A549 (cell line): ENCODE measurements around the gene COL4A6.

Source experiments
- CEBPB ChIP-seq, 2 experiments: fragments of >200 bp in 1 of 2; sonication (Bioruptor Twin) in 1 of 2; formaldehyde crosslinking in 1 of 2; IDR thresholded peaks; 2 replicates each; pipeline ENCODE4 v1.6.1; 2012 to 2016
- CTCF ChIP-seq: fragments of >200 bp; sonication (Bioruptor Twin); formaldehyde crosslinking; IDR thresholded peaks from 3 replicates; pipeline ENCODE4 v1.5.1; 2016
- KDM5A ChIP-seq: fragments of 200-600 bp; sonication (generic); IDR thresholded peaks from 2 replicates; pipeline ENCODE4 v1.6.1; 2016; ENCODE audit warnings: antibody characterized with exemption, mild to moderate bottlenecking
- POLR2A ChIP-seq: IDR thresholded peaks from 2 replicates; pipeline ENCODE4 v1.6.1; 2012; ENCODE audit warnings: mild to moderate bottlenecking, low read length
- SMC3 ChIP-seq: fragments of >200 bp; sonication (Bioruptor Twin); formaldehyde crosslinking; IDR thresholded peaks from 3 replicates; pipeline ENCODE4 v1.6.1; 2018; ENCODE audit warnings: inconsistent platforms
- TF ChIP-seq, protein P1 (sequence below): fragments of >200 bp; sonication (Bioruptor Twin); formaldehyde crosslinking; IDR thresholded peaks from 3 replicates; pipeline ENCODE4 v1.6.1; 2016

DNA sequence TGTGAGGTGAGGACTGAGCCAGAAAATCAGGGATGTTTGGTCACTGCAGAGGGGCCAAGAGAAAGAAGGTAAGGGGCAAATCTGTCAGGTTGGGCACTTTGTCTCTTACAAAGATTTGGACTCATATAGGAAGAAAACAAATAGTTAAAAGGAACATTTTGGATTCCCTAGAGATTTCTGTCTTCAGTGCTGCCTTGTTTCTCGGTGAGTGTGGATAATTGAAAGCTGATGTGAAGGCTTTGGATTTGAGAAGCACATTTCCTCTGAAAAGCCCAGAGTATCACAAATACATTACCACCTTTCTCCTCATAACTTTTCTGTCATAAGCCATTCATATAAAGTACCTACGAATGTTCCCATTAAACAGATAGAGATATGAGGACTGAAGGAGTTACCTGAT lies 239.2 kb downstream of the COL4A6 start:
- TF ChIP-seq CTCF (no peak), KDM5A (no peak), CEBPB (IDR thresholded peaks at IDR 0.05) (no peak), POLR2A (no peak), SMC3 (no peak)
- TF ChIP-seq, protein P1, sequence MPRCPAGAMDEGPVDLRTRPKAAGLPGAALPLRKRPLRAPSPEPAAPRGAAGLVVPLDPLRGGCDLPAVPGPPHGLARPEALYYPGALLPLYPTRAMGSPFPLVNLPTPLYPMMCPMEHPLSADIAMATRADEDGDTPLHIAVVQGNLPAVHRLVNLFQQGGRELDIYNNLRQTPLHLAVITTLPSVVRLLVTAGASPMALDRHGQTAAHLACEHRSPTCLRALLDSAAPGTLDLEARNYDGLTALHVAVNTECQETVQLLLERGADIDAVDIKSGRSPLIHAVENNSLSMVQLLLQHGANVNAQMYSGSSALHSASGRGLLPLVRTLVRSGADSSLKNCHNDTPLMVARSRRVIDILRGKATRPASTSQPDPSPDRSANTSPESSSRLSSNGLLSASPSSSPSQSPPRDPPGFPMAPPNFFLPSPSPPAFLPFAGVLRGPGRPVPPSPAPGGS, result no peak
